Adrenal gland (tissue), 5 donors: ENCODE results near the gene NOX3.

Source experiments
- CTCF ChIP-seq, 6 experiments: fragments of 450-650 bp in 4 of 6; fragments of 200-600 bp in 2 of 6; sonication (generic) in 1 of 6; IDR thresholded peaks; 1 replicate in 5 of 6; 2 replicates in 1 of 6; pipeline versions ENCODE4 v1.5.1 to v1.8.0; 2016 to 2021; ENCODE audit warnings: antibody characterized with exemption in 6 of 6, mild to moderate bottlenecking in 2 of 6, moderate library complexity in 1 of 6
- POLR2A ChIP-seq, 2 donors: fragments of 450-650 bp; IDR thresholded peaks; one replicate each; pipeline ENCODE4 v1.6.1; 2017; ENCODE audit warnings: antibody characterized with exemption in 2 of 2, mild to moderate bottlenecking in 2 of 2, moderate library complexity in 1 of 2
- donor health status: DM: no; HTN: no; CAD: no.

DNA sequence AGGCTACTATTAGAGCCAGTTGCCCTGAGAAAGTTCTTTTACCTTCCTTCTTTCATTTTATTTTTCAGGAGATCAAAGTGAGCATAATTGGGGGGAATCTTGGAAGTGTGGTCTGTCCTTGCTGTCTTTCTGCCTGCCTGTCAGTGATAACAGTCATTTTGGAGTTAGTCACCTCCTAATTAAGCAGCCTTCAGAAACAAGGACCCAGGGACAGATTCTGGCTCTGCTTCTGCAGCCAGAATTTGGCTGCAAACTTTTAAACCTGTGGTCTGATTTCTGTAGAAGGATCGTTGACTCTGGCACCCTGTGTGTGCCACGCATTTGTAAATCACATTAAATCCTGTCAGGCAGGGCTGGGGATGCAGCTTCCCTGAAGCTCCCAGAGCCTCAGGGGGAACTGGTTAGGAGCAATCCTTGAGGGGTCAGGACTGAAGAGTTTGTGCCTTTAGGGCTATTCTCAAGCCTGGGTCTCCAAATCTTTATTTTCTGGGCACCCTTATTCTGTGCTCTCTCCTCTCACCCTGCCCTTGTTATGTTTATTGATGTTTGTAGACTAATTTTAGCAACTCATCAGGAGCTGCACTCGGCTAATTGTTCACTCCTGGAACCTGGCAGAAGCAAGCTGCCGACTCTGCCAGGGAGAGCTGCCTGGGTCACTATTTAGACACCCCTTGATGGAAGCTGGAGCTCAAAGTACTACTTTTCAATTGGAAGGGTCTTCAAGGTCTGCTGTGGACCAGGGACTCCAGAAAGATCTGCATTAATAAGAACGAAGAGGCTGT is 6.8 kb downstream of the NOX3 start:
- no peak for TF ChIP-seq CTCF (IDR thresholded peaks at IDR 0.05)
- TF ChIP-seq POLR2A (IDR thresholded peaks at IDR 0.05), result no peak
